Activated naive CD8-positive, alpha-beta T cell treated with anti-CD3 and anti-CD28 coated beads for 36 hours (primary cell): ENCODE results near the gene RPP25. TPM values are rescaled to one million over a fixed set of nuclear protein-coding genes. Genes with fewer than 3 reads are reported as not detected.
"Not testable (repeated sequence)": the region's sequence is repeated elsewhere in the genome, so short reads cannot be mapped to it uniquely, and the experiment has no call there.

Experiments used
- DNase-seq: peaks from one replicate; pipeline ENCODE4 v3.0.0; 2021
- H3K27ac Mint-ChIP-seq: one replicate; pipeline ENCODE4 v1.8.0; 2022; ENCODE audit warnings: mild to moderate bottlenecking, moderate library complexity, mixed read lengths
- H3K27me3 Mint-ChIP-seq: one replicate; pipeline ENCODE4 v1.8.0; 2022; ENCODE audit warnings: mild to moderate bottlenecking, mixed read lengths
- H3K36me3 Mint-ChIP-seq: one replicate; pipeline ENCODE4 v1.8.0; 2021; ENCODE audit warnings: mild to moderate bottlenecking, mixed read lengths
- H3K4me1 Mint-ChIP-seq: one replicate; pipeline ENCODE4 v1.8.0; 2021; ENCODE audit warnings: mixed read lengths
- H3K4me3 Mint-ChIP-seq: one replicate; pipeline ENCODE4 v1.8.0; 2022; ENCODE audit warnings: mild to moderate bottlenecking, moderate library complexity, mixed read lengths
- H3K9me3 Mint-ChIP-seq: one replicate; pipeline ENCODE4 v1.8.0; 2022; ENCODE audit warnings: mixed read lengths
- total RNA-seq, 2 experiments: library from RNA; stranded (reverse); gene quantifications; one replicate each; pipeline ENCODE4 v1.2.3, GENCODE V29; 2021

RPP25 gene
- total RNA-seq, 2 experiments from 2014 or later, result 9.4 to 10.0 TPM

GRCh38 chr15:74957476-74958035 lies 984 bp upstream of the RPP25 start:
- peaks cover 52% of the 10 kb centered on the region for H3K27me3 Mint-ChIP-seq
- H3K4me1 Mint-ChIP-seq, result peaks cover 44% of the 10 kb centered on the region
- peaks cover 4% of the 10 kb centered on the region for H3K36me3 Mint-ChIP-seq
- H3K4me3 Mint-ChIP-seq, result peak overlapping the region; percentile 34
- no peaks in the 10 kb centered on the region for H3K9me3 Mint-ChIP-seq
- peak; percentile 22 for DNase-seq
- H3K27ac Mint-ChIP-seq, result no peak overlapping the region

DNA sequence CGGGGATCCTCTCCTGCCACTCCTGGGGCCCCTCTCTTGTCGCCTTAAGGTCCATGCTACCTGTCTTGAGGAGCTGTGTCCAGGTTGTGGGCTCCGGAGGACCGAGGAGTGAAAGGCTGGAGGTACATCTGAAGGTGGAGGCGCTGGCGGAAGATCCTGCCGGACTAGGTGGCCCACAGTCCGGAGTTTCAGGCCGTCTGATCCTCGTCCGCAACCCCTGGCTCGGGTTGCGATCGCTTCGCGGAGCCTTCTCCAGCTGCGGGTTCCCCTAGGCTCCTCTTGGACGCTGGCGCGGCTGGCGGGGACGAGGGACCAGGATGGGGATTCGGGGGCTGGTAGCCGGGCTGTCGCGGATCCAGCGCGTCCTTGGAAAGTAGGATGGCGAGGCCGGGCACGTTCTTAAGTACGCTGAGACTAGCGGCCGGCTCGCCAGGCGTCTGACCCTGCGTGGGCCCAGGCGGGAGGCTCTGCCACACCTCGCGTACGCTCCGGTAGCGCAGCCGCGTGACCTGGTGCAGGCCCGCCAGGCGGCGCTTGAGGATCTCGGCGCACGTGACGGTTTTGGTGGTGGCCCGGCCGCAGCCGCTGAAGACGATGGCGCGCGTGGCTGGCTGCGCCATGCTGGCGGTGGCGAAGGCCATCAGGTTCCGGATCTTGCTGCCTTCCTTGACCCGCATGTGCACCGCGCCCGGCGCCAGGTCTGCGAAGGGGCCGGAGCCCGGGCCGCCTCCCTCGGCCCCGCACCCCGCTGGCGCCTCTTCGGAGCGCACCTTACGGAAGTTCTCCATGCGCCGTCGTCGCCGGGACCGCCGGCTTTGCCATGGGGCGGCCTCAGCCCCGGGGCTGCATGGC lies 550 bp downstream of the RPP25 start:
- Mint-ChIP-seq H3K9me3 (no peaks in the 10 kb centered on the region), H3K4me1 (peaks cover 37% of the 10 kb centered on the region), H3K27ac (peak overlapping the region; percentile 38), H3K27me3 (peaks cover 39% of the 10 kb centered on the region), H3K4me3 (peak overlapping the region; percentile 70), H3K36me3 (peaks cover 4% of the 10 kb centered on the region)
- peak; percentile 79 for DNase-seq

GRCh38 chr15:74955017-74955416 lies 1.6 kb downstream of the RPP25 start:
- Mint-ChIP-seq H3K36me3 (peaks cover 4% of the 10 kb centered on the region), H3K9me3 (no peaks in the 10 kb centered on the region), H3K27me3 (peaks cover 36% of the 10 kb centered on the region), H3K4me1 (peaks cover 32% of the 10 kb centered on the region), H3K27ac (no peak overlapping the region), H3K4me3 (peak overlapping the region; percentile 70)
- no peak for DNase-seq

DNA sequence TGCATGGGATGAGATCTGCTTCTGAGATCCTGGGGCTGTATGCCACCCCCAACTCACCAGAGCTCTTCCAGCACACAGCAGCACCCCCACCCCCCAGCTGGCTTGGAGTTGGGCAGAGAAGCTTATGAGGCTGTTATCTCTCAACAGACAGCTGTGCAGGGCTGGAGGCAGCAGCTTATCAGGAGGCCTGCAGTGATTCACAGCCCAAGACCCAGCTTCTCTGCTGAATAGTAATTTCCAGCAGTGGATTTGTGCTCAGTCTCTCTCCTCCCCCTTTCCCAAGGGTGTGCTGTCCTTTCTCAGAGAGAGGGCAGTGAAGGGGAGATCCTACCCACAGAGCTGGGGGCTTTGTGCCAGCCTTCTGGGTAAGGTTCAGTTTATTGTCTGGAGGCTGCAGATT lies 2.1 kb downstream of the RPP25 start:
- H3K9me3 Mint-ChIP-seq, result no peaks in the 10 kb centered on the region
- H3K27ac Mint-ChIP-seq, result no peak overlapping the region
- H3K36me3 Mint-ChIP-seq, result peaks cover 4% of the 10 kb centered on the region
- no peak overlapping the region for H3K4me3 Mint-ChIP-seq
- H3K4me1 Mint-ChIP-seq, result peaks cover 28% of the 10 kb centered on the region
- H3K27me3 Mint-ChIP-seq, result peaks cover 31% of the 10 kb centered on the region
- DNase-seq, result no peak

- no peak overlapping the region for H3K27ac Mint-ChIP-seq
- H3K27me3 Mint-ChIP-seq, result peaks cover 8% of the 10 kb centered on the region
- H3K9me3 Mint-ChIP-seq, result no peaks in the 10 kb centered on the region
- peaks cover 11% of the 10 kb centered on the region for H3K4me1 Mint-ChIP-seq
- no peak overlapping the region for H3K4me3 Mint-ChIP-seq
- peaks cover 4% of the 10 kb centered on the region for H3K36me3 Mint-ChIP-seq
- no peak for DNase-seq
These were observed 5.6 kb downstream of the RPP25 start for GRCh38 chr15:74951006-74951405.

- Mint-ChIP-seq H3K27me3 (peaks cover 5% of the 10 kb centered on the region), H3K27ac (no peak overlapping the region), H3K36me3 (no peaks in the 10 kb centered on the region), H3K4me1 (peaks cover 7% of the 10 kb centered on the region), H3K4me3 (no peak overlapping the region), H3K9me3 (no peaks in the 10 kb centered on the region)
- DNase-seq, result peak; percentile 69
These were observed 6.3 kb downstream of the RPP25 start for GRCh38 chr15:74950078-74950908.

DNA sequence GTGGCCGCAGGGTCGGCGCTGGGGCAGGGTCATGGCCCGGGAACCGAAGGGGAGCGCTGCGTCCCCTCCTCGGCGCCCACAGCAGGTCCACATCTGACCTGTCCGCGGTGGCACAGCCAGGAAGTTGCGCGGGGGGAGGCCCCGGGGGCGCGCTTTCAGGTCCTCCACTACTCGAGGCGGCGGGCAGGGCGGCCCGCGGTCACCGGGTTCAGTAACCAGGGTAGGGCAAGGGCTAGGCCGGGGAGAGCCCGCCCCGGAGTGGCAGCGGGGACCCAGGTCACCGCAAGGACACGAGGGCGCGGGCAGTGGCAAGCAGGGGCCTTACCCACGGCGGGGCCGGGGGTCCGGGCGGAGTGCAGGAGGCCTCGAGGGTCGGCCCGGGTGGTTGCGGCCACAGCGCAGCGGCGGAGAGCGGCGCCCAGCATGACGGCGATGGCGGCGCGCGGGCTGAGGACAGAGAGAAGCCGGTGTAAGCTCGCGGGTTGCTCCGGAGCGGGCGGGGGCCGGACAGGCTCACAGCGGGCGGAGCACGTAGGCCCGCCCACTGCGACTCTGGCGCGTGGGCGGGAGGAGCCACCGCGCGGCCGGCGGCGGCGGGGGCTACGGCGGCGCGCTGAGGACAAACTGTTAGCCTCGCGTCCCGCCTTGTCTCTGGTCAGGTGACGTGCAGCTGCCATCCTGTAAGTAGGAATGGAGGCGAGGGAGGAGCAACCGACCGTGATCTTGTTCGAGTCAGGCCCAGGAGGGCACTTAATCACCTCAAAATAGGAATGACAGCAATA lies 18.8 kb downstream of the RPP25 start, which contains the start of gene COX5A:
TSS of gene COX5A (minus strand) at position 484 of the 782 bp plus-strand sequence. CDS start at position 425, 59 bp downstream.
- Mint-ChIP-seq H3K27ac (peak within 1 kb of the TSS; percentile 90), H3K9me3 (no peaks in the 10 kb centered on the region), H3K36me3 (peaks cover 19% of the 10 kb centered on the region), H3K4me3 (peak within 1 kb of the TSS; percentile 94), H3K4me1 (peaks cover 29% of the 10 kb centered on the region), H3K27me3 (no peaks in the 10 kb centered on the region)
- DNase-seq, result peak; percentile 97

DNA sequence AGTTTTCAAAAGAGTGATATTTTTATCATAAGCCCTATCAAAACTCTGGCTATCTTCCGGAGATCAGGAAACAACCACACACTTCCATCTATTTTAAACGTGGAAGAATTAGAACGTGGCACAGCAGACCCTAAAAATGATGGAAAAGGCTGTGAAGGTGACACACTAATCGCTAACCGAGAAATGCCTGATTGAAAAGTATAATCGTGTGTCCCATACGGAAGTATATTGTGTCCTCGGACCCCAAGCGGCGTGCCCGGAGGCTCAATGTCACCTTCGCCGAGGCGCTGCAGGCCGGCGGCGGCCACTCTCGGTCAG lies 19.3 kb downstream of the RPP25 start:
- H3K27ac Mint-ChIP-seq, result peak overlapping the region; percentile 86
- peaks cover 19% of the 10 kb centered on the region for H3K36me3 Mint-ChIP-seq
- H3K27me3 Mint-ChIP-seq, result no peaks in the 10 kb centered on the region
- H3K4me3 Mint-ChIP-seq, result peak overlapping the region; percentile 94
- no peak for DNase-seq
- peaks cover 31% of the 10 kb centered on the region for H3K4me1 Mint-ChIP-seq
- no peaks in the 10 kb centered on the region for H3K9me3 Mint-ChIP-seq

- H3K4me3 Mint-ChIP-seq, result peak overlapping the region; percentile 11
- DNase-seq, H3K27me3 Mint-ChIP-seq, H3K27ac Mint-ChIP-seq, H3K9me3 Mint-ChIP-seq: not testable (repeated sequence)
- H3K36me3 Mint-ChIP-seq, result peaks cover 28% of the 10 kb centered on the region
- H3K4me1 Mint-ChIP-seq, result peaks cover 31% of the 10 kb centered on the region
These were observed 21.4 kb downstream of the RPP25 start for GRCh38 chr15:74935193-74935592.

- Mint-ChIP-seq H3K9me3 (no peaks in the 10 kb centered on the region), H3K36me3 (peaks cover 28% of the 10 kb centered on the region), H3K27me3 (no peaks in the 10 kb centered on the region), H3K4me3 (no peak overlapping the region), H3K4me1 (peaks cover 31% of the 10 kb centered on the region), H3K27ac (no peak overlapping the region)
- no peak for DNase-seq
These were observed 23.0 kb downstream of the RPP25 start for GRCh38 chr15:74933573-74933972.

- Mint-ChIP-seq H3K4me3 (no peak overlapping the region), H3K4me1 (peaks cover 7% of the 10 kb centered on the region), H3K9me3 (no peaks in the 10 kb centered on the region), H3K27me3 (no peaks in the 10 kb centered on the region), H3K27ac (no peak overlapping the region), H3K36me3 (peaks cover 17% of the 10 kb centered on the region)
- no peak for DNase-seq
These were observed 27.8 kb downstream of the RPP25 start for GRCh38 chr15:74928771-74929198.

DNA sequence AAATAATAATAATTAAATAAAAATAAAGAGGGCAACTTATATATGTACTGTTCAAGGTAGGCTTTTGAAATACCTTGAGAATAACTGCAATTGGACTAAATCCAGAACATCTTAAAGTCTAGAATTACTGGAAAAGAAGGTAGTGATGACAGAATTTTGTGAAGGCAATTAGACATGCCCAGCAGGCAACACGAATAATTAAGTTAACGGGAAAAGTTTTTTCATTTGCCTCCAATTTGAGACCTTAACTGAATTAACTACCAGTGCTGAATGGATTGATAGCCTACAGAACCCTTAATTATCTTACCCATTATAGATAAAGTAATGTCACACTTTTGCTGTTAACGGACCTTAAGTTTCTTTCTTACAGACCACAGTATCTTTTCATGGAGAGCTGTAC lies 32.0 kb downstream of the RPP25 start:
- Mint-ChIP-seq H3K4me1 (peaks cover 4% of the 10 kb centered on the region), H3K4me3 (no peak overlapping the region), H3K36me3 (peaks cover 25% of the 10 kb centered on the region), H3K9me3 (no peaks in the 10 kb centered on the region), H3K27ac (no peak overlapping the region), H3K27me3 (no peaks in the 10 kb centered on the region)
- DNase-seq, result no peak

DNA sequence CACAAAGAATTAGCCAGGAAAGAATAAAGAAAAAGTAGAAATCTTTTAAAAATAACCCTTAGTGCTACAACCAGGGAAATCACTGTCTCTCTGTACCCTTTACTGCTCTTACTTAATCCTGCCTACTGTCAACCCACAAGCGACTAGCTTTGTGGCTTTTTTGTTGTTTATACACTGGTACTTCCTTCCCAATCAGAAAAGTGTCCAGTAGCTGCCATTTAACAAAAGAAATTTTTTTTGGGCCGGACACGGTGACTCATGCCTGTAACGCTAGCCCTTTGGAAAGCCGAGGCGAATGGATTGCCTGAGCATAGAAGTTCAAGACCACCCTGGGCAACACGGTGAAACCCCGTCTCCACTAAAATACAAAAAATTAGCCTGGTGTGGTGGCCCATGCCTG lies 36.1 kb downstream of the RPP25 start:
- H3K4me1 Mint-ChIP-seq, result peaks cover 4% of the 10 kb centered on the region
- H3K36me3 Mint-ChIP-seq, result peaks cover 34% of the 10 kb centered on the region

DNA sequence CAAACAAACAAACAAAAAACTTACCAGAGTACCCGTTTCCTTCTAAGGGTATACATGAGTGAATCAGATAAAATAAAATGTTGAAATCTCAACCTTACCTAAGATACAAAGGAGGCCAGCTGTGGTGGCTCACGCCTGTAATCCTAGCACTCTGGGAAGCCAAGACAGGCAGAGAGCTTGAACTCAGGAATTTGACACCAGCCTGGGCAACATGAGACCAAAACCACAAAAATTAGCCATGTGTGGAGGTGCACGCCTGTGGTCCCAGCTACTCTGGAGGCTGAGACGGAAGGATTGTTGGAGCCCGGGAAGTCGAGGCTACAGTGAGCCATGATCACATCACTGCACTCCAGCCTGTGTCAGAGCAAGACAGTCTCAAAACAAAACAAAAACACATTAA lies 38.9 kb downstream of the RPP25 start:
- no peak overlapping the region for H3K27ac Mint-ChIP-seq
- peaks cover 31% of the 10 kb centered on the region for H3K36me3 Mint-ChIP-seq
- no peak overlapping the region for H3K4me3 Mint-ChIP-seq
- H3K4me1 Mint-ChIP-seq, result no peaks in the 10 kb centered on the region
- no peaks in the 10 kb centered on the region for H3K9me3 Mint-ChIP-seq
- DNase-seq, result no peak
- H3K27me3 Mint-ChIP-seq, result no peaks in the 10 kb centered on the region

More for the DNA sequence above, 36.1 kb downstream of the RPP25 start:
- DNase-seq, result no peak
- H3K27ac Mint-ChIP-seq, result no peak overlapping the region
- H3K9me3 Mint-ChIP-seq, result no peaks in the 10 kb centered on the region
- no peaks in the 10 kb centered on the region for H3K27me3 Mint-ChIP-seq
- no peak overlapping the region for H3K4me3 Mint-ChIP-seq
